Coronary artery (tissue), 2 donors: ENCODE results near the gene PLA2G12A.

Experiments
- DNase-seq: peaks from one replicate; pipeline ENCODE4 v3.0.0-alpha.2; 2017; ENCODE audit warnings: low spot score
- H3K27ac ChIP-seq, 2 donors: fragments of 200-600 bp; sonication (generic); one replicate each; pipeline ENCODE4 v1.5.1; 2016 to 2019
- H3K4me3 ChIP-seq: fragments of 200-600 bp; sonication (generic); 2 replicates; pipeline ENCODE4 v1.5.1; 2016; ENCODE audit warnings: mild to moderate bottlenecking, moderate library complexity
- TF ChIP-seq, protein P1 (sequence below): fragments of 200-600 bp; sonication (generic); IDR thresholded peaks from one replicate; pipeline ENCODE4 v1.5.1; 2019; ENCODE audit warnings: antibody characterized with exemption

The PLA2G12A gene

GRCh38 chr4:109662771-109663170 is 67.1 kb downstream of the PLA2G12A start:
- DNase-seq, result no peak
- TF ChIP-seq, protein P1, sequence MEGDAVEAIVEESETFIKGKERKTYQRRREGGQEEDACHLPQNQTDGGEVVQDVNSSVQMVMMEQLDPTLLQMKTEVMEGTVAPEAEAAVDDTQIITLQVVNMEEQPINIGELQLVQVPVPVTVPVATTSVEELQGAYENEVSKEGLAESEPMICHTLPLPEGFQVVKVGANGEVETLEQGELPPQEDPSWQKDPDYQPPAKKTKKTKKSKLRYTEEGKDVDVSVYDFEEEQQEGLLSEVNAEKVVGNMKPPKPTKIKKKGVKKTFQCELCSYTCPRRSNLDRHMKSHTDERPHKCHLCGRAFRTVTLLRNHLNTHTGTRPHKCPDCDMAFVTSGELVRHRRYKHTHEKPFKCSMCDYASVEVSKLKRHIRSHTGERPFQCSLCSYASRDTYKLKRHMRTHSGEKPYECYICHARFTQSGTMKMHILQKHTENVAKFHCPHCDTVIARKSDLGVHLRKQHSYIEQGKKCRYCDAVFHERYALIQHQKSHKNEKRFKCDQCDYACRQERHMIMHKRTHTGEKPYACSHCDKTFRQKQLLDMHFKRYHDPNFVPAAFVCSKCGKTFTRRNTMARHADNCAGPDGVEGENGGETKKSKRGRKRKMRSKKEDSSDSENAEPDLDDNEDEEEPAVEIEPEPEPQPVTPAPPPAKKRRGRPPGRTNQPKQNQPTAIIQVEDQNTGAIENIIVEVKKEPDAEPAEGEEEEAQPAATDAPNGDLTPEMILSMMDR, result no peak
- no peak overlapping the region for H3K27ac ChIP-seq
- no peak overlapping the region for H3K4me3 ChIP-seq

- TF ChIP-seq, protein P1, result no peak
- Histone ChIP-seq H3K27ac (no peak overlapping the region), H3K4me3 (no peak overlapping the region)
- DNase-seq, result no peak
These were observed 67.8 kb downstream of the PLA2G12A start for GRCh38 chr4:109662116-109662515.
